ENCODE results near the gene RNF141.

- TF ChIP-seq, protein P1, sequence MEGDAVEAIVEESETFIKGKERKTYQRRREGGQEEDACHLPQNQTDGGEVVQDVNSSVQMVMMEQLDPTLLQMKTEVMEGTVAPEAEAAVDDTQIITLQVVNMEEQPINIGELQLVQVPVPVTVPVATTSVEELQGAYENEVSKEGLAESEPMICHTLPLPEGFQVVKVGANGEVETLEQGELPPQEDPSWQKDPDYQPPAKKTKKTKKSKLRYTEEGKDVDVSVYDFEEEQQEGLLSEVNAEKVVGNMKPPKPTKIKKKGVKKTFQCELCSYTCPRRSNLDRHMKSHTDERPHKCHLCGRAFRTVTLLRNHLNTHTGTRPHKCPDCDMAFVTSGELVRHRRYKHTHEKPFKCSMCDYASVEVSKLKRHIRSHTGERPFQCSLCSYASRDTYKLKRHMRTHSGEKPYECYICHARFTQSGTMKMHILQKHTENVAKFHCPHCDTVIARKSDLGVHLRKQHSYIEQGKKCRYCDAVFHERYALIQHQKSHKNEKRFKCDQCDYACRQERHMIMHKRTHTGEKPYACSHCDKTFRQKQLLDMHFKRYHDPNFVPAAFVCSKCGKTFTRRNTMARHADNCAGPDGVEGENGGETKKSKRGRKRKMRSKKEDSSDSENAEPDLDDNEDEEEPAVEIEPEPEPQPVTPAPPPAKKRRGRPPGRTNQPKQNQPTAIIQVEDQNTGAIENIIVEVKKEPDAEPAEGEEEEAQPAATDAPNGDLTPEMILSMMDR (IDR thresholded peaks at IDR 0.05) = no peak
- TF ChIP-seq POLR2A (IDR thresholded peaks at IDR 0.05) = no peak
- no peak for TF ChIP-seq EP300 (IDR thresholded peaks at IDR 0.05)
Observed at GRCh38 chr11:10496296-10496936, 44.6 kb downstream of the RNF141 start.

All from ovary (tissue), 3 donors.